Measurements from ENCODE around the gene ARHGAP22. TPM values are rescaled to one million over a fixed set of nuclear protein-coding genes. Genes with fewer than 3 reads are reported as not detected.

The ARHGAP22 gene
- total RNA-seq, 1 experiment from 2014 or later: 255 TPM

GRCh38 chr10:48607356-48608278 is 2.7 kb upstream of the ARHGAP22 start:
- DNase-seq (ENCODE audit: low read depth): no peak

- peak; percentile 100 for DNase-seq (ENCODE audit: low read depth)
Observed at GRCh38 chr10:48606530-48607355, 1.9 kb upstream of the ARHGAP22 start.

- DNase-seq (ENCODE audit: low read depth): peak; percentile 91
Observed at GRCh38 chr10:48605786-48606529, 1.1 kb upstream of the ARHGAP22 start.

- peak; percentile 51 for DNase-seq (ENCODE audit: low read depth)
Observed at GRCh38 chr10:48604039-48604990, 558 bp downstream of the ARHGAP22 start.

- DNase-seq (ENCODE audit: low read depth): peak; percentile 74
Observed at GRCh38 chr10:48603421-48604038, 1.3 kb downstream of the ARHGAP22 start.

GRCh38 chr10:48602401-48603135 is 2.3 kb downstream of the ARHGAP22 start:
- no peak for DNase-seq (ENCODE audit: low read depth)

GRCh38 chr10:48601789-48602188 is 3.1 kb downstream of the ARHGAP22 start:
- DNase-seq (ENCODE audit: low read depth): peak; percentile 54

GRCh38 chr10:48600645-48601505 is 4.0 kb downstream of the ARHGAP22 start:
- DNase-seq (ENCODE audit: low read depth): no peak

GRCh38 chr10:48599830-48600134 is 5.1 kb downstream of the ARHGAP22 start:
- peak; percentile 59 for DNase-seq (ENCODE audit: low read depth)

GRCh38 chr10:48598936-48599829 is 5.7 kb downstream of the ARHGAP22 start:
- DNase-seq (ENCODE audit: low read depth): no peak

- peak; percentile 76 for DNase-seq (ENCODE audit: low read depth)
Observed at GRCh38 chr10:48598243-48598935, 6.5 kb downstream of the ARHGAP22 start.

GRCh38 chr10:48595539-48595932 is 9.3 kb downstream of the ARHGAP22 start:
- DNase-seq (ENCODE audit: low read depth): no peak

- DNase-seq (ENCODE audit: low read depth): no peak
Observed at GRCh38 chr10:48594803-48595538, 9.9 kb downstream of the ARHGAP22 start.

- no peak for DNase-seq (ENCODE audit: low read depth)
Observed at GRCh38 chr10:48594371-48594770, 10.5 kb downstream of the ARHGAP22 start.

GRCh38 chr10:48592346-48592745 is 12.5 kb downstream of the ARHGAP22 start:
- DNase-seq (ENCODE audit: low read depth): no peak

- no peak for DNase-seq (ENCODE audit: low read depth)
Observed at GRCh38 chr10:48590945-48591344, 13.9 kb downstream of the ARHGAP22 start.
